Fibroblast of the conjunctiva (primary cell): ENCODE data around the gene DDI2.
"Not testable (repeated sequence)": the region's sequence is repeated elsewhere in the genome, so short reads cannot be mapped to it uniquely, and the experiment has no call there.

Source experiments
- DNase-seq: peaks from one replicate; pipeline ENCODE4 v3.0.0-alpha.2; 2010; ENCODE audit warnings: low read depth

Gene DDI2

GRCh38 chr1:15636436-15636835, 19.2 kb downstream of the DDI2 start:
- no peak for DNase-seq

GRCh38 chr1:15637826-15638225, 20.6 kb downstream of the DDI2 start:
- no peak for DNase-seq

- DNase-seq: no peak
Observed at GRCh38 chr1:15639262-15639661, 22.0 kb downstream of the DDI2 start.

- DNase-seq: no peak
Observed at GRCh38 chr1:15639931-15640330, 22.7 kb downstream of the DDI2 start.

GRCh38 chr1:15640667-15641066, 23.4 kb downstream of the DDI2 start:
- no peak for DNase-seq

GRCh38 chr1:15649937-15650336, 32.7 kb downstream of the DDI2 start:
- no peak for DNase-seq

- no peak for DNase-seq
Observed at GRCh38 chr1:15650433-15650832, 33.2 kb downstream of the DDI2 start.

- not testable (repeated sequence) for DNase-seq
Observed at GRCh38 chr1:15652130-15652529, 34.9 kb downstream of the DDI2 start.

- no peak for DNase-seq
Observed at GRCh38 chr1:15654091-15654690, 36.9 kb downstream of the DDI2 start.

GRCh38 chr1:15656464-15656863, 39.2 kb downstream of the DDI2 start:
- no peak for DNase-seq

- no peak for DNase-seq
Observed at GRCh38 chr1:15657021-15657420, 39.8 kb downstream of the DDI2 start.

GRCh38 chr1:15660151-15660550, 42.9 kb downstream of the DDI2 start:
- no peak for DNase-seq

GRCh38 chr1:15662477-15662876, 45.2 kb downstream of the DDI2 start:
- DNase-seq: no peak

- no peak for DNase-seq
Observed at GRCh38 chr1:15663925-15664324, 46.7 kb downstream of the DDI2 start.

GRCh38 chr1:15667362-15667761, 50.1 kb downstream of the DDI2 start:
- DNase-seq: no peak

GRCh38 chr1:15668089-15668754, 51.0 kb downstream of the DDI2 start:
- no peak for DNase-seq

- no peak for DNase-seq
Observed at GRCh38 chr1:15669074-15669473, 51.8 kb downstream of the DDI2 start.

GRCh38 chr1:15669864-15670263, 52.6 kb downstream of the DDI2 start:
- DNase-seq: no peak

- DNase-seq: no peak
Observed at GRCh38 chr1:15671430-15671829, 54.2 kb downstream of the DDI2 start.

GRCh38 chr1:15674386-15675159, 57.3 kb downstream of the DDI2 start:
- DNase-seq: no peak

GRCh38 chr1:15676010-15676409, 58.8 kb downstream of the DDI2 start:
- DNase-seq: no peak

- no peak for DNase-seq
Observed at GRCh38 chr1:15676688-15677661, 59.7 kb downstream of the DDI2 start.
